SK-N-SH (cell line): ENCODE measurements around the gene GCLM. TPM values are rescaled to one million over a fixed set of nuclear protein-coding genes. Genes with fewer than 3 reads are reported as not detected.

Source experiments
- CTCF ChIA-PET: fragments of 300-600, 350-600 bp; formaldehyde crosslinking; extraction: SDS; loops from one replicate; lab custom pipeline; 2021; lab: Yijun Ruan, JAX
- POLR2A ChIA-PET: fragments of 350-600 bp; sonication (Branson Sonifier 250); formaldehyde crosslinking; extraction: SDS; loops from one replicate; lab custom pipeline; 2020; ENCODE audit warnings: antibody characterized with exemption, inconsistent platforms; lab: Yijun Ruan, JAX
- DNase-seq: peaks from one replicate; pipeline ENCODE4 v3.0.0; 2012
- H2AFZ ChIP-seq: fragments of 200-600 bp; sonication (generic); 2 replicates; pipeline ENCODE4 v1.8.1; 2016; ENCODE audit warnings: antibody characterized with exemption, mild to moderate bottlenecking, low read depth
- H3F3A ChIP-seq: fragments of 200-600 bp; sonication (generic); replicated peaks from 2 replicates; pipeline ENCODE3; 2016; ENCODE audit warnings: antibody characterized with exemption, mild to moderate bottlenecking; ENCODE audit not compliant: insufficient read depth
- H3K27ac ChIP-seq, 2 experiments: fragments of 200-500 bp in 1 of 2; fragments of 200-600 bp in 1 of 2; sonication (Bioruptor generic) in 1 of 2; sonication (generic), shearing (Covaris generic) in 1 of 2; 2 replicates each; pipeline versions ENCODE4 v1.5.1 to v1.6.1; 2014 to 2016; ENCODE audit warnings: low read depth in 2 of 2, inconsistent platforms in 1 of 2, low read length in 1 of 2, mild to moderate bottlenecking in 1 of 2, mixed read lengths in 1 of 2
- H3K27me3 ChIP-seq: fragments of 200-600 bp; sonication (generic), shearing (Covaris generic); 2 replicates; pipeline ENCODE4 v1.6.1; 2016; ENCODE audit warnings: mixed run types; ENCODE audit not compliant: insufficient read depth
- H3K36me3 ChIP-seq, 2 experiments: fragments of 200-500 bp in 1 of 2; fragments of 200-600 bp in 1 of 2; sonication (Bioruptor generic) in 1 of 2; sonication (generic) in 1 of 2; replicated peaks in 1 of 2; 2 replicates each; pipeline versions ENCODE3 to v1.5.1; 2014 to 2016; ENCODE audit warnings: low read length in 1 of 2, mild to moderate bottlenecking in 1 of 2; ENCODE audit not compliant: insufficient read depth in 2 of 2, control insufficient read depth in 1 of 2
- H3K4me1 ChIP-seq, 2 experiments: fragments of 200-500 bp in 1 of 2; fragments of 200-600 bp in 1 of 2; sonication (Bioruptor generic) in 1 of 2; sonication (generic), shearing (Covaris generic) in 1 of 2; 2 replicates each; pipeline versions ENCODE4 v1.5.1 to v1.6.1; 2014 to 2016; ENCODE audit warnings: low read depth in 1 of 2, low read length in 1 of 2, mixed run types in 1 of 2; ENCODE audit not compliant: insufficient read depth in 2 of 2, control insufficient read depth in 1 of 2
- H3K4me2 ChIP-seq: fragments of 200-600 bp; sonication (generic), shearing (Covaris generic); 2 replicates; pipeline ENCODE4 v1.6.1; 2017; ENCODE audit warnings: mixed run types
- H3K4me3 ChIP-seq, 2 experiments: fragments of 200-500 bp in 1 of 2; fragments of 200-600 bp in 1 of 2; sonication (Bioruptor generic) in 1 of 2; sonication (generic), shearing (Covaris generic) in 1 of 2; 2 replicates each; pipeline versions ENCODE4 v1.5.1 to v1.8.1; 2014 to 2016; ENCODE audit warnings: low read depth in 2 of 2, inconsistent platforms in 1 of 2, low read length in 1 of 2, mild to moderate bottlenecking in 1 of 2, mixed read lengths in 1 of 2, moderate library complexity in 1 of 2
- H3K79me2 ChIP-seq: fragments of 200-600 bp; sonication (generic); 2 replicates; pipeline ENCODE4 v1.8.1; 2017; ENCODE audit warnings: mild to moderate bottlenecking; ENCODE audit not compliant: insufficient read depth
- H3K9ac ChIP-seq: fragments of 200-600 bp; sonication (generic); 2 replicates; pipeline ENCODE4 v1.6.1; 2017; ENCODE audit warnings: mixed run types
- H3K9me2 ChIP-seq: fragments of 200-600 bp; sonication (generic); 2 replicates; pipeline ENCODE4 v1.6.1; 2017; ENCODE audit warnings: mixed run types
- H3K9me3 ChIP-seq: fragments of 200-600 bp; sonication (generic); 2 replicates; pipeline ENCODE4 v1.6.1; 2017; ENCODE audit warnings: mixed run types, mild to moderate bottlenecking, moderate library complexity
- H4K20me1 ChIP-seq: fragments of 200-600 bp; sonication (generic); 2 replicates; pipeline ENCODE4 v1.6.1; 2017; ENCODE audit warnings: mild to moderate bottlenecking, mixed run types; ENCODE audit not compliant: insufficient read depth
- CHD2 ChIP-seq: fragments of 150-350 bp; IDR thresholded peaks from 2 replicates; pipeline ENCODE4 v1.6.1; 2018; ENCODE audit warnings: low read length; ENCODE audit not compliant: partially characterized antibody
- ELF1 ChIP-seq: IDR thresholded peaks from 2 replicates; pipeline ENCODE4 v1.4.0; 2012
- EZH2phosphoT487 ChIP-seq: fragments of 200-600 bp; sonication (generic); IDR thresholded peaks from 2 replicates; pipeline ENCODE4 v1.6.1; 2017; ENCODE audit warnings: low read depth, mixed run types, mild to moderate bottlenecking, antibody characterized with exemption, moderate library complexity, borderline replicate concordance
- FOXJ3 ChIP-seq: sonication (generic); formaldehyde crosslinking; IDR thresholded peaks from 2 replicates; pipeline ENCODE4 v1.5.1; 2020; ENCODE audit warnings: mild to moderate bottlenecking, missing genetic modification reagents
- GABPA ChIP-seq: IDR thresholded peaks from 2 replicates; pipeline ENCODE4 v1.4.0; 2012; ENCODE audit warnings: low read depth, mild to moderate bottlenecking
- GATA2 ChIP-seq: sonication (generic); formaldehyde crosslinking; IDR thresholded peaks from 2 replicates; pipeline ENCODE4 v1.5.0; 2020; ENCODE audit warnings: mild to moderate bottlenecking, missing genetic modification reagents
- IRF3 ChIP-seq: fragments of 150-350 bp; IDR thresholded peaks from 2 replicates; pipeline ENCODE4 v1.6.1; 2016; ENCODE audit warnings: mild to moderate bottlenecking, low read depth, low read length
- JUND ChIP-seq: IDR thresholded peaks from 2 replicates; pipeline ENCODE4 v1.4.0; 2012
- MEF2A ChIP-seq: IDR thresholded peaks from 2 replicates; pipeline ENCODE4 v1.4.0; 2012; ENCODE audit warnings: low read depth, borderline replicate concordance
- MXI1 ChIP-seq: IDR thresholded peaks from 2 replicates; pipeline ENCODE4 v1.6.1; 2012; ENCODE audit warnings: mild to moderate bottlenecking, low read depth, low read length, improper control_type of control experiment
- NRF1 ChIP-seq: IDR thresholded peaks from 2 replicates; pipeline ENCODE4 v1.6.1; 2012; ENCODE audit warnings: low read depth, mild to moderate bottlenecking, low read length
- PBX3 ChIP-seq: IDR thresholded peaks from 2 replicates; pipeline ENCODE4; 2012
- POLR2AphosphoS5 ChIP-seq: IDR thresholded peaks from 2 replicates; pipeline ENCODE4 v1.6.1; 2012; ENCODE audit warnings: low read depth, low read length
- RCOR1 ChIP-seq: fragments of 150-350 bp; IDR thresholded peaks from 2 replicates; pipeline ENCODE4 v1.6.1; 2017; ENCODE audit warnings: antibody characterized with exemption, low read length
- SIN3A ChIP-seq: IDR thresholded peaks from 2 replicates; pipeline ENCODE4 v1.6.1; 2012; ENCODE audit warnings: low read depth, mild to moderate bottlenecking, low read length, moderate library complexity, borderline replicate concordance
- SMC3 ChIP-seq: IDR thresholded peaks from 2 replicates; pipeline ENCODE4 v1.6.1; 2012; ENCODE audit warnings: low read depth, low read length, improper control_type of control experiment
- TAF1 ChIP-seq: IDR thresholded peaks from 2 replicates; pipeline ENCODE4 v1.6.1; 2012; ENCODE audit warnings: low read depth, mild to moderate bottlenecking, low read length, moderate library complexity, borderline replicate concordance
- USF1 ChIP-seq: IDR thresholded peaks from 2 replicates; pipeline ENCODE4 v1.4.0; 2012; ENCODE audit warnings: low read depth, borderline replicate concordance
- YY1 ChIP-seq: IDR thresholded peaks from 2 replicates; pipeline ENCODE4 v1.4.0; 2012; ENCODE audit warnings: low read depth, mild to moderate bottlenecking
- WGBS: methylation state at CpG from one replicate; pipeline ENCODE4 v1.1.6; 2017; ENCODE audit warnings: low lambda C conversion rate; 5-methylcytosine and 5-hydroxymethylcytosine counted together
- polyA plus RNA-seq, 3 experiments: library from polyadenylated mRNA; depleted of rRNA; stranded (reverse); fragments of >200 nt; gene quantifications; 2 replicates each; pipeline ENCODE4 v1.2.3, GENCODE V29; 2012

GCLM gene
- polyA plus RNA-seq, 1 of the 3 experiments (the other 2 are of a cell fraction): 9.4 TPM

GRCh38 chr1:93882269-93882668 is 27.0 kb downstream of the GCLM start:
- DNase-seq: no peak
- peaks cover 0 to 6% of the 10 kb centered on the region in 2 experiments; a peak in 1 of 4 replicates for H3K4me1 ChIP-seq
- TF ChIP-seq GABPA (no peak), USF1 (no peak), FOXJ3 (CRISPR knock-in tag) (no peak), YY1 (no peak), EZH2phosphoT487 (no peak), GATA2 (CRISPR knock-in tag) (no peak), JUND (no peak), ELF1 (no peak), TAF1 (no peak), POLR2AphosphoS5 (no peak), SMC3 (no peak), CHD2 (no peak), NRF1 (no peak), PBX3 (no peak), MXI1 (no peak), MEF2A (no peak), SIN3A (no peak), RCOR1 (no peak), IRF3 (no peak)
- POLR2A ChIA-PET: no interaction called here
- H3K27ac ChIP-seq: no peak overlapping the region
- WGBS: 91% methylated on average over 4 of the region's 4 CpGs
- peaks cover 4 to 36% of the 10 kb centered on the region in 2 experiments for H3K36me3 ChIP-seq
- H3K4me2 ChIP-seq: no peak overlapping the region
- no peaks in the 10 kb centered on the region for H3K27me3 ChIP-seq
- peaks cover 17% of the 10 kb centered on the region for H3K79me2 ChIP-seq
- H3K4me3 ChIP-seq: no peak overlapping the region
- H3K9ac ChIP-seq: no peak overlapping the region
- peaks cover 51% of the 10 kb centered on the region for H3F3A ChIP-seq
- no peaks in the 10 kb centered on the region for H4K20me1 ChIP-seq
- CTCF ChIA-PET: interaction anchor here (3.8 kb wide), 1 partner anchor 27 kb away, joined by 14 read pairs; the partner anchor contains the start of gene GCLM
- H3K9me3 ChIP-seq: no peaks in the 10 kb centered on the region
- no peak overlapping the region for H2AFZ ChIP-seq
- no peaks in the 10 kb centered on the region for H3K9me2 ChIP-seq
